Esophagus squamous epithelium (tissue), 4 donors: Measurements from ENCODE around the gene GSG1L2.

Source experiments
- POLR2A ChIP-seq, 4 donors: fragments of 450-650 bp; IDR thresholded peaks; one replicate each; pipeline ENCODE4 v1.6.1; 2017; ENCODE audit warnings: antibody characterized with exemption in 4 of 4, mild to moderate bottlenecking in 4 of 4, moderate library complexity in 3 of 4
- TF ChIP-seq, protein P1 (sequence below), 6 experiments: fragments of 450-650 bp in 4 of 6; fragments of 200-600 bp in 2 of 6; sonication (generic) in 2 of 6; IDR thresholded peaks; one replicate each; pipeline ENCODE4 v1.5.1; 2016 to 2019; ENCODE audit warnings: antibody characterized with exemption in 6 of 6, mild to moderate bottlenecking in 4 of 6, moderate library complexity in 4 of 6

DNA sequence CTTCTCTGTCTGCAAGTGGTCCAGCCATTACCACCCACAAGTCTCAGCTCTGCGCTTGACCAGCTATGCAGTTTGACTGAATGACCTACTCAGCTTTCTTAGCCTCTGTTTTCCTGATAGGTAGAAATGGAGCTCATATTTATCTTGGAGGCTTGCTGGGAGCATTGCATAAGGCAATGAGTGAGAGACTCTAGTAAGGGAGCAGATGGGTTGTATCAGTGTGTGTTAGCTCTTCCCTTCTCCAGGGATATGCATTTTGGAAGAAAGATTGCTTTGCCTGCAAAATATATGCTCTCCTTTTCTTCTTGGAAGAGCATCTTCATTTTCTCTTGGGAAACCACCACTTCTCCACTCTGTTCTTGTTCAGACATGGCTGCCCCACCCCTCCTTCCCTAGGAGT is 56.6 kb downstream of the GSG1L2 start:
- TF ChIP-seq, protein P1, sequence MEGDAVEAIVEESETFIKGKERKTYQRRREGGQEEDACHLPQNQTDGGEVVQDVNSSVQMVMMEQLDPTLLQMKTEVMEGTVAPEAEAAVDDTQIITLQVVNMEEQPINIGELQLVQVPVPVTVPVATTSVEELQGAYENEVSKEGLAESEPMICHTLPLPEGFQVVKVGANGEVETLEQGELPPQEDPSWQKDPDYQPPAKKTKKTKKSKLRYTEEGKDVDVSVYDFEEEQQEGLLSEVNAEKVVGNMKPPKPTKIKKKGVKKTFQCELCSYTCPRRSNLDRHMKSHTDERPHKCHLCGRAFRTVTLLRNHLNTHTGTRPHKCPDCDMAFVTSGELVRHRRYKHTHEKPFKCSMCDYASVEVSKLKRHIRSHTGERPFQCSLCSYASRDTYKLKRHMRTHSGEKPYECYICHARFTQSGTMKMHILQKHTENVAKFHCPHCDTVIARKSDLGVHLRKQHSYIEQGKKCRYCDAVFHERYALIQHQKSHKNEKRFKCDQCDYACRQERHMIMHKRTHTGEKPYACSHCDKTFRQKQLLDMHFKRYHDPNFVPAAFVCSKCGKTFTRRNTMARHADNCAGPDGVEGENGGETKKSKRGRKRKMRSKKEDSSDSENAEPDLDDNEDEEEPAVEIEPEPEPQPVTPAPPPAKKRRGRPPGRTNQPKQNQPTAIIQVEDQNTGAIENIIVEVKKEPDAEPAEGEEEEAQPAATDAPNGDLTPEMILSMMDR (IDR thresholded peaks at IDR 0.05) = no peak
- TF ChIP-seq POLR2A (IDR thresholded peaks at IDR 0.05) = no peak
